Mucosa of stomach (tissue), 1 donor: ENCODE results near the gene HTT.
A peak's percentile ranks its signal among the peaks of the same experiment; 100 is the strongest.
"Not testable (repeated sequence)": the region's sequence is repeated elsewhere in the genome, so short reads cannot be mapped to it uniquely, and the experiment has no call there.

Experiments used
- H3K27me3 ChIP-seq: one replicate; pipeline ENCODE4 v1.7.0; 2013; ENCODE audit warnings: mild to moderate bottlenecking, low read length; ENCODE audit not compliant: control insufficient read depth, insufficient read depth
- H3K36me3 ChIP-seq: one replicate; pipeline ENCODE4 v1.7.0; 2013; ENCODE audit warnings: low read length; ENCODE audit not compliant: control insufficient read depth, insufficient read depth
- H3K4me1 ChIP-seq: one replicate; pipeline ENCODE4 v1.7.0; 2013; ENCODE audit warnings: mild to moderate bottlenecking, low read length; ENCODE audit not compliant: control insufficient read depth, insufficient read depth
- H3K4me3 ChIP-seq: one replicate; pipeline ENCODE4 v1.7.0; 2013; ENCODE audit warnings: low read length
- H3K9ac ChIP-seq: one replicate; pipeline ENCODE4 v1.7.0; 2013; ENCODE audit warnings: mild to moderate bottlenecking, low read length, moderate library complexity
- H3K9me3 ChIP-seq: one replicate; pipeline ENCODE4 v1.7.0; 2013; ENCODE audit warnings: mild to moderate bottlenecking, low read length, moderate library complexity; ENCODE audit not compliant: control insufficient read depth
- donor health status: Pancreatic carcinoma.

The HTT gene

GRCh38 chr4:3074846-3075651 lies 568 bp downstream of the HTT start:
- H3K4me3 ChIP-seq: peak overlapping the region; percentile 77
- no peaks in the 10 kb centered on the region for H3K36me3 ChIP-seq
- no peaks in the 10 kb centered on the region for H3K9me3 ChIP-seq
- peak overlapping the region; percentile 92 for H3K9ac ChIP-seq
- no peaks in the 10 kb centered on the region for H3K27me3 ChIP-seq
- no peaks in the 10 kb centered on the region for H3K4me1 ChIP-seq

GRCh38 chr4:3075652-3075981 lies 1.1 kb downstream of the HTT start:
- Histone ChIP-seq H3K4me3 (no peak overlapping the region), H3K9ac (peak overlapping the region; percentile 92), H3K4me1 (no peaks in the 10 kb centered on the region), H3K27me3 (no peaks in the 10 kb centered on the region), H3K9me3 (no peaks in the 10 kb centered on the region), H3K36me3 (no peaks in the 10 kb centered on the region)

GRCh38 chr4:3077796-3078195 lies 3.3 kb downstream of the HTT start:
- Histone ChIP-seq H3K4me3 (no peak overlapping the region), H3K9me3 (no peaks in the 10 kb centered on the region), H3K9ac (no peak overlapping the region), H3K36me3 (no peaks in the 10 kb centered on the region), H3K4me1 (no peaks in the 10 kb centered on the region), H3K27me3 (no peaks in the 10 kb centered on the region)

- H3K27me3 ChIP-seq: no peaks in the 10 kb centered on the region
- H3K4me1 ChIP-seq: no peaks in the 10 kb centered on the region
- no peaks in the 10 kb centered on the region for H3K9me3 ChIP-seq
- no peak overlapping the region for H3K4me3 ChIP-seq
- no peaks in the 10 kb centered on the region for H3K36me3 ChIP-seq
- no peak overlapping the region for H3K9ac ChIP-seq
These were observed 5.2 kb downstream of the HTT start for GRCh38 chr4:3079694-3080123.

GRCh38 chr4:3082925-3083515 lies 8.5 kb downstream of the HTT start:
- Histone ChIP-seq H3K4me1 (no peaks in the 10 kb centered on the region), H3K9me3 (no peaks in the 10 kb centered on the region), H3K36me3 (no peaks in the 10 kb centered on the region), H3K27me3 (no peaks in the 10 kb centered on the region), H3K4me3 (no peak overlapping the region), H3K9ac (no peak overlapping the region)

DNA sequence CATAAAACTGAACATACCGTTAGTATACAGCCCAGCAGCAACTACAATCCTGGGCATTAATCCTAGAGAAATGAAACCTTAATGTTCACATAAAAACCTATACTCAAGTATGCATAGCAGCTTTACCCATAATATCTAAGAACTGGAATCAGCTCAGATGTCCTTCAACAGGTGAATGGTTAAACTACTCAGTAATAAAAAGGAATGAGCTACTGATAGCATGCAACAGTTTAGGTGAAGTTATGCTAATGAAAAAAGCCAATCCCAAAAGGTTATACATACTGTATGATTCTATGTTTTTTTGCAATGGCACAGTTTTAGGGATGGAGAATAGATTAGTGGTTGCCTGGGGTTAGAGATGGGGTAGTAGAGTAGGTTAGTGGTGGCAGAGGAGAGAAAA lies 9.3 kb downstream of the HTT start:
- no peaks in the 10 kb centered on the region for H3K9me3 ChIP-seq
- no peak overlapping the region for H3K9ac ChIP-seq
- no peaks in the 10 kb centered on the region for H3K36me3 ChIP-seq
- H3K4me3 ChIP-seq: no peak overlapping the region
- H3K27me3 ChIP-seq: no peaks in the 10 kb centered on the region
- no peaks in the 10 kb centered on the region for H3K4me1 ChIP-seq

GRCh38 chr4:3085948-3086670 lies 11.6 kb downstream of the HTT start:
- H3K9me3 ChIP-seq: no peaks in the 10 kb centered on the region
- H3K27me3 ChIP-seq: no peaks in the 10 kb centered on the region
- no peak overlapping the region for H3K4me3 ChIP-seq
- H3K9ac ChIP-seq: no peak overlapping the region
- H3K4me1 ChIP-seq: no peaks in the 10 kb centered on the region
- H3K36me3 ChIP-seq: peaks cover 4% of the 10 kb centered on the region

GRCh38 chr4:3087115-3087797 lies 12.8 kb downstream of the HTT start:
- no peaks in the 10 kb centered on the region for H3K27me3 ChIP-seq
- H3K36me3 ChIP-seq: peaks cover 4% of the 10 kb centered on the region
- H3K9ac ChIP-seq: no peak overlapping the region

DNA sequence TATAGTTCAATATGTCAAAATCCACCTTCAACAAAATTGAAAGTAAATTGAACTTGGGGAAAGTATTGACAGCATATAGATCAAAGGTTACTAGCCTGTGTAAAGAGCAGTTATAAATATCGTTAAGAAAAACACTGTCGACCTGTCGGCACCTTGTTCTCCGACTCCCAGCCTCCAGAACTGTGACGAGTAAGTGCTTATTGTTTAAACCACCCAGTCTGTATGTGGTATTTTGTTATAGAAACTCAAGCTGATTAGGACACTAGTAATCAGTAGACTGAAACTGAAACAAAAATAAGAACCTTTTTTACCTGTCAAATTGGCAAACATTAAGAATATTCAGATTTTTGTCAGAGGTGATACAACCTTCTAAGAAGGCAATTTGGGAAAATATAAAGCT lies 17.0 kb downstream of the HTT start:
- H3K27me3 ChIP-seq: no peaks in the 10 kb centered on the region
- H3K4me1 ChIP-seq: no peaks in the 10 kb centered on the region
- peaks cover 4% of the 10 kb centered on the region for H3K36me3 ChIP-seq
- no peak overlapping the region for H3K4me3 ChIP-seq
- no peaks in the 10 kb centered on the region for H3K9me3 ChIP-seq
- H3K9ac ChIP-seq: no peak overlapping the region

More at GRCh38 chr4:3087115-3087797, 12.8 kb downstream of the HTT start:
- Histone ChIP-seq H3K4me1 (no peaks in the 10 kb centered on the region), H3K9me3 (no peaks in the 10 kb centered on the region), H3K4me3 (no peak overlapping the region)

- H3K27me3 ChIP-seq, H3K9me3 ChIP-seq, H3K36me3 ChIP-seq, H3K4me3 ChIP-seq, H3K4me1 ChIP-seq, H3K9ac ChIP-seq: not testable (repeated sequence)
These were observed 20.2 kb downstream of the HTT start for GRCh38 chr4:3094701-3095100.

DNA sequence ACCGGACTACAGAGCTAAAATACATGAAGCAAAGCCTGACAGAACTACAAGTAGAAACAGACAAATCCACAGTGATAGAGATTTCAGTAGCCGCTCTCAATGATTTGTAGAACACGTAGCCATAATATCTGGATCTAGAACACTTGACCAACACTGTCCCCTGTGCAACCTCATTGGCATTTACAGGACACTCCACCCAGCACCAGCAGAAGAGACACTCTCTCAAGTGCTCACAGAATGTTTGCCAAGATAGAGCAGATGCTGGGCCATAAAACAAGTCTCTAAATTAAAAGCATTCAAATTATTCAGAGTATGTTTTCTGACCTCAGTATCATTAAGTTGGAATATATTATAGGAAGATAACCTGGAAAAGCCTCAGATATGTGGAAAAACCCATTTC lies 21.7 kb downstream of the HTT start:
- no peaks in the 10 kb centered on the region for H3K27me3 ChIP-seq
- no peak overlapping the region for H3K9ac ChIP-seq
- no peaks in the 10 kb centered on the region for H3K36me3 ChIP-seq
- no peaks in the 10 kb centered on the region for H3K9me3 ChIP-seq
- no peaks in the 10 kb centered on the region for H3K4me1 ChIP-seq
- no peak overlapping the region for H3K4me3 ChIP-seq

DNA sequence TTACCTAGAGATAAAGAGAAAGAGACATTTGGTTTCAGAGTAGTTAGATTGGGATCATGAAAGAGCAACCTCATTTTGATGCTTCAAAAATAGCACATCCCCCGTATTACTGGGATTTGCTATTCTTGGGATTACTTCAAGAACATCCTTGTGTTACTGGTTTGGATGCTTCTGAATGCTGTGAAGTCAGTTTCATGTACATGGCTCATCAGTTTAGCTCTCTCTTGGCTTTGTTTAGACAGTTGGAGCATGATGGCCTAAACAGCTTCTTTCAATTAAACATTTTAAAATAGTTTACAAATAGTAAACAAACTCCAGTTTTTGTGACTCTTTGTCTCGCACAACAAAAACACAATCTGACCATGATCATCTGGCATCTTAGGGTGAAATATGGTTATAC lies 23.9 kb downstream of the HTT start:
- Histone ChIP-seq H3K36me3 (no peaks in the 10 kb centered on the region), H3K4me3 (no peak overlapping the region), H3K9me3 (no peaks in the 10 kb centered on the region), H3K4me1 (no peaks in the 10 kb centered on the region), H3K27me3 (no peaks in the 10 kb centered on the region), H3K9ac (no peak overlapping the region)
